Epidermal melanocyte (primary cell): Measurements from ENCODE around the gene RGS6.

Experiments
- DNase-seq: peaks from one replicate; pipeline ENCODE4 v3.0.0; 2011; ENCODE audit warnings: low spot score; ENCODE audit not compliant: insufficient read length

Gene RGS6

GRCh38 chr14:72401101-72401625 is 468.9 kb downstream of the RGS6 start:
- DNase-seq = no peak

DNA sequence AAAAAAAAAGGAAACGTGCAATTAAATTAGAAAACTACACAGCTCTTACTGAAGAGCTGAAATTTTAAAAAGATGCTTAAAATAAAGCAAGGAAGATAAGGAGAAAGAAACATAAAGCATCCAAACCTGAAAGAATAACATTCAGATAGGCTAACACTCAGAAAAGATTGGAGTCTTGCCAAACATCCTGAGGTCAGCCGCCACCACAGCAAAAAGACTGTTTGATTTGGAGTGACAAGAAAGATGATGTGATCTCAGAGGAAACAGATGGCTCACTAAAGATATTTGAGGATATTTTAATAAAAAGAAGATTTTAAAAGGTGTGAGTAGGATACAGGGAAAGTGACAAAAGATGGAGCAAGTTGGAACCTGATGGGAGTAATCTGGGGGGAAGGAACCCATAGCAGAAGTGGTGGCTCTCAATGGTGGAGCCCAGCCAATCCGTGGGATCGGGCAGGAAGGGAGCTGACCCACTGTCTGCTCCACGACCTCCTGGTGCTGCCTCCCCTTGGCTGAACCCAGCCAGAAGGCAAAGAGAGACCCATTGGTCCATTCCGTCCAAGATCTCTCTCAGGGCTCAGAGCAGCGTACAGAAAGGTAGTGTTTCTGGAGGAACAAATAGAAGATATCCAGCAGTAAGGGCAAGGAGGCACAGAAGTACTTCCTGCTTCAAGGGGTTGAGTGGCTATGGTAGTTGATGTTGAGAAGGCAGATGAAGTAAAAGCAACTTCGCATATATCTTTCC is 469.6 kb downstream of the RGS6 start:
- DNase-seq = no peak

DNA sequence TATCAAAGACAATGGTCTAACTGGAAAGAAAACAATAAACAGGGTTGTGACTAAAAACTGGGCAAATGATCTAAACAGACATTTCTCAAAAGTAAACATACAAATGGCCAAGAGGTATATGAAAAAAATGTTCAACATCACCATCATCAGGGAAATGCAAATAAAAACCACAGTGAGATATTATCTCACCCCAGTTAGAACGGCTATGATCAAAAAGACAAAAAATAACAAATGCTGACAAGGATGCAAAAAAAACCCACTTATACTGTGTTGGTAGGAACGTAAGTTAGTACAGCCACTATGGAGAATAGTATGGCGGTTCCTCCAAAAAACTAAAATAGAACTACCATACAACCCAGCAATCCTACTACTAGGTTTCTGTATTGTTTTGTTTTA is 470.1 kb downstream of the RGS6 start:
- DNase-seq = no peak

DNA sequence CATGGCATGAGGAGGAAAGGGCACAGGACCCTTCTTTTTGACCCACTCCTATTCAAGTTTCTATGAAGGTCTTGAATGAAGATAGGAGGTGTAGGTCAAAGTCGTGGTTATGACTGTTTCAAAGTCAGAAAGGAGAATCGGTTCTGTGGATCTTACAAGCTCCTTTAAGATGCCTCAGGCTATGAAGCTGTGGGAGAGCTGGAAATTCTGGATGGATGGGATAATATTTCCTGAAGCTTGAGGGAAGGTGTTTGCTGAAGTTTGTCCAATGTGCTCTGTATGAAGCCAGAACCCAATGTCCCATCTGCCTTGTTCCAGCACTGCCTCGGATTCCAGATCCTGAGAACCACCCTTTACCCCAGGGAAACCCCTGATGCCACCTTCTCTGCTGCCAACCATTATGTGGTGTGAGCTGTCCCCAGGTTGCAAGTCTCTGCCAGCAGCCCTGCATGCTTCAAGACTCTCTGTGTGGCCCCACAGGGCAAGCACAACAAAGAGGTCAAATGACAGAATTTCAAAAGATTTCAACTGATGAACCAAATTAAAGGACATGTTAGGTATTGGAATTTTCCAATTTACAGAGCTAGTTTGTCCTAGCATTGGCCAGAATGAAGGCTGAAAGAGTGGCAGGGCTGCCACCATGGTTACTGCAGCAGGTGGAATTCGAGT is 472.0 kb downstream of the RGS6 start:
- no peak for DNase-seq

GRCh38 chr14:72404998-72405397 is 472.8 kb downstream of the RGS6 start:
- no peak for DNase-seq

DNA sequence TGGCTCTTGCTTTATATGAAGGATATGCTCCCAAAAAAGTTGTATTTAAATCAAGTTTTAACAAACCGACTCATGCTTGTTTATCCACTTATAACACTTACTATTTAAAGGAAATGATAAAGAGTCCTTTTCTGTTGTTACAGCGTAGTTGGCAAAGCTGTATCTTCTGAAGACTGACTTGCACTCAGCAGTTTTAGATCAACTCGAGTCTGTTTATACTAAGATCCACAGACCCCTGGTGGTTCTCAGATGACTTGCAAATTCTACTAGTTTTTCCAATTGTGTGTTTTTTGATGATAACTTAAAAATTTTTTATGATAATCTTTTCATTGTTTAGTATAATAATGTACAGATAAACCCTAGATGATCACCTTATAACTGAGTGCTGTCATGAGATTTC is 475.8 kb downstream of the RGS6 start:
- no peak for DNase-seq

- DNase-seq = no peak
Observed at GRCh38 chr14:72409047-72409446, 476.8 kb downstream of the RGS6 start.

- no peak for DNase-seq
Observed at GRCh38 chr14:72416081-72416849, 484.0 kb downstream of the RGS6 start.

- DNase-seq = no peak
Observed at GRCh38 chr14:72416892-72417291, 484.7 kb downstream of the RGS6 start.

GRCh38 chr14:72418806-72419205 is 486.6 kb downstream of the RGS6 start:
- DNase-seq = no peak

GRCh38 chr14:72419226-72419775 is 487.1 kb downstream of the RGS6 start:
- no peak for DNase-seq

DNA sequence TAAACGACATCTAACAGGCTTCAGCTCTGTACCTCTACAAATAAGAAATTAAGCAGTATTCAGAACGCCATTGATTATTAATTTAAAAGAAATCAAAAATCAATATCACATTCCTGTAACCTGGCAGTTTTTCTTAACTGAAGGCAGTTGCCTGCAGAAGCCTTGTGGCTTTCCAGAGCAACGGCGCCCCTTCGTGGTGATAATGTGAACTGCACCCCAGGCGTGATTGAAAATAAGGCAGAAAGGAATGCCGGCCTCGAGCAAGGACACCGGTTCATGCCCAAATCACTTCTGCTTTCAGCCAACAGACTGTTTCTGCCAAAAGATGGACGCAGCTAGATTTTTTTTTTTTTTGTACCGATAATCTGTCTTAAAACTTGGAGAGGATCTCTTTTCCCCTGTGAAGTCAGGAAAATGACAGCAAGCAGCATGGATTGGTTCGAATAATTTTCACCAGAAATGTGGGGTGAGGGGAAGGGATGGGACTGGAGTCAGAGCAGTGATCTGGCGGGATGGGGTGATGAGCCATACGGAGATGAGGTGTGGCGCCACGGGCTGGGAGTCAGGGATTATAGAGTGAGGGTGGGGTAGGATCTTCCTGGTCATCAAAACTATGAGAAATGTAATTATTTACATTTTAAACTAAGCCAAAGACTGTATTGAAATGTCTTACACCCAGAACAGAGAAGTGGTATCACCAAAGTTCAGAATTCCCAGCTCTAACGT is 488.7 kb downstream of the RGS6 start:
- no peak for DNase-seq

DNA sequence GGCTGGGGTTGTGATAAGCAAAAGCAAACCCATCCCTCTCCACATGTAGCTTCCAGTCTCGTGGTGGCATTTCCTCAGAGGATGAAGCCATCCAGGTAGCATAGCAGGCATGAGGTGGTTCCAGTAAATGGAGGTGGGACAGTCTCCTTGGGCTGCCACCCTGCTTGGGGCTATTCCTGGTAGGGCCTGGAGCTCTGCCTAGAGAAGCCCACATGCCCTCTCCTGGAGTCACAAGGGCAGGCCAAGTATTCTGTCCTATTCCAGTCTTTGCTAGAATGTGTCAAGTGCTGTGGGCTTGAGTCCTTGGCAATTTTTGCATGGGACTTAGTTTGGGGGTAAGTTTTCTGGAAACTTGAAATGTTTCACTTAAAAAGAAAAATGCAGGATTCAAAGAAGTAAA is 491.7 kb downstream of the RGS6 start:
- no peak for DNase-seq

GRCh38 chr14:72430457-72430856 is 498.2 kb downstream of the RGS6 start:
- no peak for DNase-seq

DNA sequence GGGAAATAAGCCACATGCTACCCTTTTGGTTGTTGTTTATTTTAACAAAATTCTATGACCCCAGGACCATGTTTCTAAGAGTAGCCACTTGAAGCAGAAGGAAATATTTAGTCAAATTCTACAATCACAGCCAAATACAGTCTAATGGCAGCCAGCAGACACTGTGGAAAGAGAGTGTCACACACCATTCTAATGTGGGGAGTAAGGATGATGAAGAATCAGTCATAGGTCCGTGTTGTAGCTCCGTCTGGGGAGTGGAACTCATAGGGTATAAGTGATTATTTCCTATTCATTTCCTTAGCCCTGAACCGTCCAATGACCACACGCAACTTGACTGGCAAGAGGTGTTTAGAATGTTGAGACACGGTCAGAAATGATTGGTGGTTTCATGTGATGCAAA is 500.5 kb downstream of the RGS6 start:
- no peak for DNase-seq

DNA sequence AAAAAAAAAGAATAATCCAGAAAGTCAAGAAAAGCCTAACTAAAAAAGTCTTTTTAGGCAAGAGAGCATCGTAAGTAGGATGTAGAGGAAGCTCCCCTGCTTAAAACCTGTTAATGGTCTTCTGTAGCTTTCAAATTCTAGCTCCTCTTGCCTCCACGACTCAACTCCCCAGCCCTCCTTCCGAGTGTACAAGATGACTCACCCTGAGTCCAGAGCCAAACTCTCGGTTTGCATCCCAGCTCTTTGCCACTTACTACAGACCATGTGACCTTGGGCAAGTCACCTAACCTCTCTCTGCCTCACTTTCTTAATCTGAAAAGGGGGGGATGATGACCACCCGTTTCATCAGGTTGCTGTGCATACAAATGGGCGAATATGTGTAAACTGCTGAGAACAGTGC is 501.3 kb downstream of the RGS6 start:
- DNase-seq = no peak

- no peak for DNase-seq
Observed at GRCh38 chr14:72434856-72435255, 502.6 kb downstream of the RGS6 start.

DNA sequence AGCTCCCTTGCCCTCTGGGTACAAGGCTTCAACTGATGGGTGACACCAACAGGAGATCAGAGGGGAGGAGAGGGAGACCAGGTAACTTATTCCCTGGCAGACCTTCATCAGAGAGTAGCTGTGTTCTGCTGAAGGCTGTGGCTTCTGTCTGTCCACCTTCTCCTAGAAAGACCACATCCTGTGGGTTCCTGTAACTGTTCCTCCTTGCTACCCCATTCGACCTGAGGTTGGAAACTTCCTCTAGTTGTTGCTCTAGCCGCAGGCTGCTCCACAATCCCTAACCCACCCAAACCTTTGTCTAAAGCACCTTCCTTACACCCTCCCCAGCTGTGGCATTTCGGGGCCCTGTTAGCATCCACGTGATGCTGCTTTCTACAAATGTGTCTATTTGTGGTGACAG is 507.5 kb downstream of the RGS6 start:
- DNase-seq = no peak

GRCh38 chr14:72443256-72443655 is 511.0 kb downstream of the RGS6 start:
- DNase-seq = no peak

- no peak for DNase-seq
Observed at GRCh38 chr14:72443991-72444441, 511.8 kb downstream of the RGS6 start.

DNA sequence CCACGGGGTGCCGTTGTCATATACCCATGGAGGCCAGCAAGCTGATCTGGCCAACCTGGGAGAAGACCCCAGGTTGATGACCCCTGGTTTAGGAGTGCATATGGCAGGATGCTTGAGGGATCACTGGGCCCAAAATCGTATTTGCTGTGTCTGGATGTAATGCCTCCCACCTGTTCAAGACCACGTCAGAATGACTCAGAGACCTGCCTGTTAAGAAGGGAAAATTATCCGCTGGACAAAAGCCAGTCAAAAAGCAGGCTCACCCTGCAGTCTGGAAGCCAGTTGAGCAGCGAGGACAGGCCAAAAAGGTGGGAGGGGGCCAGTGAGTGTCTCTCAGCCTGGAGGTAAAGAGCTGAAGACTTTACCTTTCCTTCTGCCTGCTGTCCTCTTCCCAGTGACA is 512.5 kb downstream of the RGS6 start:
- no peak for DNase-seq
